Amygdala (tissue), 56 donors: ENCODE results near the gene CCL8.

Experiments
- DNase-seq, 56 donors: peaks; one replicate each; lab custom pipeline; 2025; lab: John Stamatoyannopoulos, UW

The CCL8 gene

DNA sequence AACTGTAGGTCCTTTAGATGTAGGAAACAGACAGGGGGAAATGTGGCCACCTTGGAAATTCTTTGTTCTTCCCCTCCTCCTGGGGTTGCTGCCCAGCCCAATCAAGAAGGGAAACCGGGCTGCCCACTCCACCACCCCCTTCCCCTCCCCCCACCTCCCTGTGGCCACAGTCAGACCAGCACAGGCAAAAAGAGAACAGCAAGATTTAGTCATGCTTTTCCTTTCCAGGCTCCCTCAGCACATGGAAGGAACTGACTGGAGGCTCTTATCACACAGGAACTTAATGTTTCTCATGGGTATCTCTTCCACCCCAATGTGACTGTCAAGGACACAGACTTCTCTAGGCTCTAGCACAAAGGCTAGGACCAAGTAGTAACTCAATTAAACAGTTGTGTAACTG lies 46.8 kb downstream of the CCL8 start:
- DNase-seq, result peak in 1 of 56 donors; percentile 19

DNA sequence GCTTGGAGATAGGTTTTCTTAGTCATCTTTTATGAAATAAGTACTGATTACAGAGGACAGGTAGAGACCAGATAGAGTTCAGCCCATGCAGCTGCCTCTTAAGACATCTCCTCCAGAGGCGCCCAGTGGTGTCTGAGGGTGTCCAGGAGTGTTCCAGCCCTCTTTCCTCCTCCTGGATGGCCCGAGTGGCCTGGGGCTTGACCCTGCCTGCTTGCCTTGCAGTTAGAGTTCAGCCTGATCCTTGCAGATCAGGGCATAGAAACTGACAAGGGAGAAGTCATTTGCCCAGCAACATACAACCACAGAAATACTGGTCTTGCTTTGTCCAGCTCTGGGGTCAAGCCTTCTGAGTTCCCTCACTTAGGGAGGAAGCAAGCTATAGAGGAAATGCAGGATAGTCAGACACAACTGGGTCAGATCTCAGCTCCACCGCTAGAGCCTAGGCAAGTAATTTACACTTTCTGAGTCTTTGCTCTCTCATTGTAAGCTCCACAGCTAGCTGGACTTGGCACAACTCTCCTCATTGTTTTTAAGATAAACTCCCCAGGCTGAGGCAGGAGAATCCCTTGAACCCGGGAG lies 47.4 kb downstream of the CCL8 start:
- DNase-seq, result no peak

GRCh38 chr17:34367486-34368195 lies 48.4 kb downstream of the CCL8 start:
- no peak for DNase-seq

DNA sequence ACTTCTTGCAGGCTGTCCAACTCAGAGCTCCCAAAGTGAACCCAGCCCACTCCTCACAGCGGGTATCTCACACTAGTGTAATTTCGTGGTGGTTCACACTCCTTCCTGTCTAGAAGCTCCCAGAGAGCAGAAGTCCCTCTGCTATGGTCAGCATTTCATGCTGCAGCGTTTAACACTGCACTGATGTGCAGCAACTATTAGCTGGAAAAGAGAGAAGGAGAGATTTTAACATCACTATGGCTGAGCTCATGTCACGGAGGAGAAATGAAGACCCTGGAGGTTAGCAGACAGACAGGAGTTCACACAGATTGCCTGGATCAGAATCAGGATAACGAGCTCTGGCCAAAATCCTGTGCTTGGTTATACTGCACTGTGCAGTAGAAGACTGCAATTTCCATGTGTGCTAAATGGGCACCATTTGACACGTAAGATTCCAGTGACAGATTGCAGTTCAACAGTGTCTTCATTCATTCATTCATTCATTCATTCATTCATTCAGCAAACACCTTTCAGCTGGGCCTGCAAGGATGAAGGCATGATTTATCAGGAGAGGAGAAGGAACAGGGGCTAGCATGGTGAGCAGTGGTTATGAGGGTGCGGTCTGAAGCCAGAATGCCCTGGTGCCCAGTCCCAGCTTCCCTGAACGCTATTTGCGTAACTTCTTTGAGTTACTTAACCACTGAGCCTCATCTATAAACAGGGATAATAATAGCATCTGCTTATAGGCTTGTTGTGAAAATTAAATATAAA lies 49.1 kb downstream of the CCL8 start:
- DNase-seq, result no peak

- no peak for DNase-seq
Measured at GRCh38 chr17:34368946-34369500, 49.8 kb downstream of the CCL8 start.

DNA sequence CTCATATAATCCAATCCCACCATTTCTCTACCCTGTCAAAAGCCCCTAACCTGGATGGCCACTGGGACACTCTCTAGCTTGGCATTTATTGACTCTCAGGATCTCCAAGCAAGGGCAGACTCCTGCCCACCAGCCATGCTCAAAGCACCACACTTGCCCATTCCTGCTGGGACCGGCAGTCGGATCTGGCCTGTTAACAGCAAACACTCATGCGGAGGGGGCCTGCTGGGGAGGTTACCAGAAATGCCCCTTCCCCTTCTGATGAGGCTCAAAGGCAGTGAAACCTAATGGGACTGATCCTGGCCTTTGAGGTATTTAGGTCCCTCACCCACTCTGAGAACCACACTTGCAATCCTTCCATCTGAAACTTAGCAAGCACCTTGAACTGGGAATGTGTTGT lies 50.3 kb downstream of the CCL8 start:
- DNase-seq, result no peak

GRCh38 chr17:34370376-34370996 lies 51.3 kb downstream of the CCL8 start:
- no peak for DNase-seq

DNA sequence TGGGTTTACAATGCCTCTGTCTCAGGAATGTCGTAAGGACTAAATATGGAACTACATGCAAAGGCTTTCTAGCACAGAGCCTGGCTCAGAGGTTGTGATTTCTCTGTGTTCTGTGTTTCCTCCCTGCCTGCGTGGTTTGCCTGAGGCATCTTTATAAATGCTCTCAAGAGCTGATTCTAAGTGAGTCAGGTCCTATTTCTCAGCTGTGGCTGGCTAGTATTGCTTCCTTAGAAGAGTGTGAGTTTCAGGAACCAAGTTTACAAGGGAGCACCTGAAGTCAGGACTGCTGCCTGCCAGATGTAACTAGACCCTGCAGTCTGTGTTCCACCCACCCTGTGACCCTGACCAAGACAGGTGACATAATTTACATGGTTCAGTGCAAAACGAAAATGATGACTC lies 51.8 kb downstream of the CCL8 start:
- DNase-seq, result no peak
